Stomach (tissue), 9 donors: ENCODE data around the gene TMEM62. TPM values are rescaled to one million over a fixed set of nuclear protein-coding genes. Genes with fewer than 3 reads are reported as not detected.
A peak's percentile ranks its signal among the peaks of the same experiment; 100 is the strongest.
"Not testable (repeated sequence)": the region's sequence is repeated elsewhere in the genome, so short reads cannot be mapped to it uniquely, and the experiment has no call there.

Experiments
- DNase-seq, 2 donors: peaks; one replicate each; pipeline versions ENCODE4 v3.0.0 to v3.0.0-alpha.2; 2013 to 2019
- H3K27ac ChIP-seq, 5 donors: fragments of 200-600 bp in 4 of 5; sonication (generic) in 4 of 5; one replicate each; pipeline ENCODE4 v1.5.1; 2013 to 2019; ENCODE audit warnings: mild to moderate bottlenecking in 1 of 5, moderate library complexity in 1 of 5
- H3K27me3 ChIP-seq, 3 donors: fragments of 200-600 bp; sonication (generic); one replicate each; pipeline ENCODE4 v1.5.1; 2017 to 2019; ENCODE audit warnings: mixed run types in 1 of 3
- H3K36me3 ChIP-seq, 4 donors: fragments of 200-600 bp; sonication (generic); 1 replicate in 3 of 4; 2 replicates in 1 of 4; pipeline ENCODE4 v1.5.1; 2016 to 2019
- H3K4me1 ChIP-seq, 4 donors: fragments of 200-600 bp; sonication (generic); one replicate each; pipeline ENCODE4 v1.5.1; 2016 to 2019
- H3K4me3 ChIP-seq, 4 donors: fragments of 200-600 bp; sonication (generic) in 3 of 4; one replicate each; pipeline ENCODE4 v1.5.1; 2016 to 2019; ENCODE audit warnings: mild to moderate bottlenecking in 1 of 4
- H3K9me3 ChIP-seq, 4 donors: fragments of 200-600 bp; sonication (generic); one replicate each; pipeline ENCODE4 v1.5.1; 2016 to 2019
- CTCF ChIP-seq, 7 experiments: fragments of 450-650 bp in 4 of 7; fragments of 200-600 bp in 3 of 7; sonication (generic) in 3 of 7; IDR thresholded peaks; one replicate each; pipeline ENCODE4 v1.5.1; 2016 to 2019; ENCODE audit warnings: antibody characterized with exemption in 7 of 7, control low read depth in 2 of 7, mild to moderate bottlenecking in 1 of 7
- EP300 ChIP-seq: sonication (generic); formaldehyde crosslinking; IDR thresholded peaks from one replicate; pipeline ENCODE4 v1.6.1; 2017; ENCODE audit warnings: antibody characterized with exemption
- POLR2A ChIP-seq, 4 donors: fragments of 450-650 bp; IDR thresholded peaks; one replicate each; pipeline ENCODE4 v1.6.1; 2016; ENCODE audit warnings: antibody characterized with exemption in 4 of 4, control low read depth in 2 of 4, mild to moderate bottlenecking in 1 of 4, moderate library complexity in 1 of 4
- POLR2AphosphoS5 ChIP-seq, 3 donors: sonication (generic); formaldehyde crosslinking; IDR thresholded peaks; one replicate each; pipeline ENCODE4 v1.6.1; 2016; ENCODE audit warnings: antibody characterized with exemption in 3 of 3
- WGBS, 5 donors: extraction: QIAGEN DNeasy Blood & Tissue Kit in 3 of 5; methylation state at CpG; one replicate each; pipeline versions ENCODE4 v1.1.5 to v1.1.7; 2013 to 2018; 5-methylcytosine and 5-hydroxymethylcytosine counted together
- intact Hi-C: fragments of 100-400 bp; cut with DNase I; formaldehyde crosslinking; loops from one replicate; pipeline ENCODE4 v1.15.1; 2023; ENCODE audit warnings: low total_unique reads
- polyA plus RNA-seq, 3 donors: library from polyadenylated mRNA; stranded (reverse); fragments of 200-250 nt; gene quantifications; one replicate each; pipeline ENCODE4 v1.2.3, GENCODE V29; 2013
- total RNA-seq, 5 donors: library from RNA; depleted of rRNA; stranded (reverse); fragments of >200 nt; gene quantifications; one replicate each; pipeline versions ENCODE4 v1.1.0 to v1.2.3, GENCODE V29; 2014 to 2016
- donor health status: healthy with polysubstance abuse.
- donor health status: Bipolar disorder and iron deficiency.
- donor health status: healthy.

TMEM62 gene
- total and polyA plus RNA-seq, 8 donors: 5.5 to 92.0 (median 33.7) TPM

- peaks cover 16 to 80% (median 75%) of the 10 kb centered on the region in 4 donors for H3K36me3 ChIP-seq
- peak overlapping the region; percentile 18 to 63 (median 59) for H3K27ac ChIP-seq
- intact Hi-C loops: no loop called here
- WGBS, 5 donors: 28 to 60% (median 38%) methylated on average over 2 of the region's 2 CpGs
- H3K4me3 ChIP-seq: no peak overlapping the region
- no peaks in the 10 kb centered on the region for H3K9me3 ChIP-seq
- H3K4me1 ChIP-seq: peaks cover 0 to 18% (median 9%) of the 10 kb centered on the region in 4 donors
- peak in 1 of 2 donors; percentile 41 for DNase-seq
- TF ChIP-seq POLR2A (IDR thresholded peaks at IDR 0.05): no peak
- TF ChIP-seq POLR2AphosphoS5 (IDR thresholded peaks at IDR 0.05): peak in 1 of 3 donors; percentile 16
- H3K27me3 ChIP-seq: no peaks in the 10 kb centered on the region
Observed at GRCh38 chr15:43168192-43169107, 35.1 kb downstream of the TMEM62 start.

- H3K27ac ChIP-seq: no peak overlapping the region
- no peaks in the 10 kb centered on the region for H3K9me3 ChIP-seq
- intact Hi-C loops: no loop called here
- DNase-seq: no peak
- H3K27me3 ChIP-seq: no peaks in the 10 kb centered on the region
- 73 to 84% (median 77%) methylated on average over 4 of the region's 4 CpGs for WGBS, 5 donors
- peaks cover 0 to 18% (median 9%) of the 10 kb centered on the region in 4 donors for H3K4me1 ChIP-seq
- TF ChIP-seq POLR2AphosphoS5 (IDR thresholded peaks at IDR 0.05): no peak
- TF ChIP-seq EP300: no peak
- TF ChIP-seq POLR2A (IDR thresholded peaks at IDR 0.05): no peak
- no peak for TF ChIP-seq CTCF (IDR thresholded peaks at IDR 0.05)
- peaks cover 16 to 80% (median 75%) of the 10 kb centered on the region in 4 donors for H3K36me3 ChIP-seq
- no peak overlapping the region for H3K4me3 ChIP-seq
Observed at GRCh38 chr15:43169888-43170287, 36.5 kb downstream of the TMEM62 start.

- 92 to 97% (median 96%) methylated on average over 21 to 25 of the region's 25 CpGs for WGBS, 5 donors
- intact Hi-C loops: not testable (repeated sequence)
Observed at GRCh38 chr15:43175656-43176309, 42.4 kb downstream of the TMEM62 start.

GRCh38 chr15:43177147-43177546 is 43.8 kb downstream of the TMEM62 start:
- H3K4me1 ChIP-seq, H3K27me3 ChIP-seq, DNase-seq, H3K27ac ChIP-seq, intact Hi-C loops, H3K9me3 ChIP-seq, H3K4me3 ChIP-seq: not testable (repeated sequence)
- WGBS, 5 donors: 97 to 100% (median 98%) methylated on average over 2 of the region's 2 CpGs
- H3K36me3 ChIP-seq: peaks cover 11 to 68% (median 65%) of the 10 kb centered on the region in 4 donors

More at GRCh38 chr15:43175656-43176309, 42.4 kb downstream of the TMEM62 start:
- not testable (repeated sequence) for H3K4me3 ChIP-seq, H3K27ac ChIP-seq, H3K4me1 ChIP-seq, H3K27me3 ChIP-seq, H3K9me3 ChIP-seq, DNase-seq
- peaks cover 17 to 77% (median 71%) of the 10 kb centered on the region in 4 donors for H3K36me3 ChIP-seq

- intact Hi-C loops: no loop called here
- Histone ChIP-seq H3K4me3 (no peak overlapping the region), H3K27me3 (no peaks in the 10 kb centered on the region), H3K9me3 (no peaks in the 10 kb centered on the region), H3K36me3 (peaks cover 11 to 35% (median 28%) of the 10 kb centered on the region in 4 donors), H3K27ac (peak overlapping the region in 4 of 5 donors; percentile 11 to 97 (median 94)), H3K4me1 (peaks cover 16 to 59% (median 36%) of the 10 kb centered on the region in 4 donors)
- WGBS, 5 donors: 42 to 69% (median 51%) methylated on average over 3 of the region's 3 CpGs
- DNase-seq: peak in 1 of 2 donors; percentile 30
- TF ChIP-seq EP300 (no peak), POLR2AphosphoS5 (IDR thresholded peaks at IDR 0.05) (no peak), POLR2A (IDR thresholded peaks at IDR 0.05) (no peak), CTCF (IDR thresholded peaks at IDR 0.05) (no peak)
Observed at GRCh38 chr15:43183270-43183669, 49.9 kb downstream of the TMEM62 start.
